SW480 (cell line): ENCODE results near the gene CSGALNACT2.
"Not testable (repeated sequence)": the region's sequence is repeated elsewhere in the genome, so short reads cannot be mapped to it uniquely, and the experiment has no call there.

Source experiments
- DNase-seq: peaks from one replicate; pipeline ENCODE4 v3.0.0-alpha.2; 2016; ENCODE audit warnings: low spot score

CSGALNACT2 gene

DNA sequence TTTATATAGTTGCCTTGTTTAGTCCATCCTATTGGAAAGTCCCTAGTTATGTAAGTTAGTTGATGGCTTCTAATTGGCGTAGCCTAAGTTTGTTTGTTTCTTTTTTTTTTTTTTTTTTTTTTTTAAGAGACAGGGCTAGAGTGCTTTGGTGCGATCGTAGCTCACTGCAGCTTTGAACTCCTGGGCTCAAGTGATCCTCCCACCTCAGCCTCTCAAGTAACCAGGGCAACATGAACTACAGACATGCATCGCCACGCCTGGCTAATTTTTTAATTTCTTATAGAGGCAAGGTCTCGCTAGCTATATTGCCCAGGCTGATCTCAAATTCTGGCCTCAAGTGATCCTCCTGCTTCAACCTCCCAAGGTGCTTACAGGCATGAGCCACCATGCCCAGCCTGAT lies 7.1 kb downstream of the CSGALNACT2 start:
- DNase-seq: no peak

DNA sequence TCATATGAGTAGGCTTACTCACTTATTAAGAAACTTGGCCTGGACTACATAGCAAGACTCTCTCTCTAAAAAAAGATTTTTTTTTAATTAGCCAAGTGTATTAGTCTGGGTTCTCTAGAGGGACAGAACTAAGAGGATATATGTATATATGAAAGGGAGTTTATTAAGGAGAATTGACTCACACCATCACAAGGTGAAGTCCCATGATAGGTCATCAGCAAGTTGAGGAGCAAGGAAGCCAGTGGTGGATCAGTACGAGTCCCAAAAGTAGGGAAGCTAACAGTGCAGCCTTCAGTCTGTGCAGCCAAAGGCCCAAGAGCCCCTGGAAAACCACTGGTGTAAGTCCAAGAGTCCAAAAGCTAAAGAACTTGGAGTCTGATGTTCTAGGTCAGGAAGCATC lies 7.7 kb downstream of the CSGALNACT2 start:
- DNase-seq: not testable (repeated sequence)

DNA sequence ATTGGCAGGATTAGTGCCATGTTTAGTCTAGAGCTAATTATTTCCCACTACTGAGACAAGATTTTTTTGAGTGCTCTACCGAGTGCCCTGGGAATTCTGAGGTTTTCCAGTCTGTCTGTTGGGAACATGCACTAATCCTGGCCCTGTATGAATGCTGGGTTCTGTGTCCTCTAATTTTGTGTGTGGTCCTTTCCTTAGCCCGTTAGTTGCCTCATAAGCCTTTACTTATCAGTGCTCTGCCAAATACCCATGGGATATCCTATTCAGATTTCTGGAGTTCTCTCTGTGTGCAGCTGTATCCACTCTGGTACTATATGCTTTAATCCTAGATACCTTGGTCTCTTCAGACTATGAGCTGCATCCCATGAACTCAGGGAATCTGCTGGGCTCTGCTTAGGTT lies 13.1 kb downstream of the CSGALNACT2 start:
- DNase-seq: no peak

DNA sequence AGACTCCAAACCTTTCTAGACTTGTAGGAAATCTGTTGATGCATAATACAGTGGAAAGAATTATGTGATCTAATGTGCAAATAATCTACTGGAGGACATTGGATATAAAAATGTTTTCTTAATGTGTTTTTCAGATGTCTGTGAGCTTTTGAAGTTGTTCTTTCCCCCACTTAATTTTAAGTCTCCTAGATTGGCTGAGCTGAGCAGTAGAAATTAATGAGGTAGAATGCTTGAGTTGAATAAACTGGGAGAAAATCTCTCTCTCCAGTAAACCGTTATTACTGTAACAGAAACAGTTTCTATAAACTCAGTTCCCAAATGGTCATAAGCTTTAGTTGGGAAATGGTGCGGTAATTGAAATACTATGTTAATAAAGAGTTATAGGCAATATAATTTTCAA lies 15.7 kb downstream of the CSGALNACT2 start:
- DNase-seq: no peak

DNA sequence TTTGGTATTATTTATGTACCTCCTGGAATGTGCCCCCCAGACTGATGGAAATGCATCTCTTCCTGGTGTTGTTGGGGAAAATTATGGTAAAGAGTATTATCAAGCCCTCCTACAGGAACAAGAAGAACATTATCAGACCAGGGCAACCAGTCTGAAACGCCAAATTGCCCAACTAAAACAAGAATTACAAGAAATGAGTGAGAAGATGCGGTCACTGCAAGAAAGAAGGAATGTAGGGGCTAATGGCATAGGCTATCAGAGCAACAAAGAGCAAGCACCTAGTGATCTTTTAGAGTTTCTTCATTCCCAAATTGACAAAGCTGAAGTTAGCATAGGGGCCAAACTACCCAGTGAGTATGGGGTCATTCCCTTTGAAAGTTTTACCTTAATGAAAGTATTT lies 17.0 kb downstream of the CSGALNACT2 start:
- no peak for DNase-seq

DNA sequence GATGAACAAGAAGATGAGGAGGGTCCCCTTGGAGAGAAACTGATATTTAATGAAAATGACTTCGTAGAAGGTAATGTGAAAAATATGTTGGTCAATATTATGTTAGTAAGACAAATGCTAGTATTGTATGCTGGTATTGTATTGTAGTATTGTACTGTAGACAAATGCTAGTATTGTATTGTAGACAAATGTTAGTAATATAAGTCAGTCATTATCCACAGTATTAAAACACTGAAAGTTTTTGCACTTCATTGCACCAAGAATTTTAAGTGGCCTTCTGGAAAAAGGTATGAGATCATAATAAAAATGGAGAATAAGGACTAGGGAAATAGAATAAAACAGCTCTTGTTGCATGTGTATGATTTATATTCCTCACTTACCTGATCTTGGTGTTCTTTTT lies 17.5 kb downstream of the CSGALNACT2 start:
- no peak for DNase-seq

DNA sequence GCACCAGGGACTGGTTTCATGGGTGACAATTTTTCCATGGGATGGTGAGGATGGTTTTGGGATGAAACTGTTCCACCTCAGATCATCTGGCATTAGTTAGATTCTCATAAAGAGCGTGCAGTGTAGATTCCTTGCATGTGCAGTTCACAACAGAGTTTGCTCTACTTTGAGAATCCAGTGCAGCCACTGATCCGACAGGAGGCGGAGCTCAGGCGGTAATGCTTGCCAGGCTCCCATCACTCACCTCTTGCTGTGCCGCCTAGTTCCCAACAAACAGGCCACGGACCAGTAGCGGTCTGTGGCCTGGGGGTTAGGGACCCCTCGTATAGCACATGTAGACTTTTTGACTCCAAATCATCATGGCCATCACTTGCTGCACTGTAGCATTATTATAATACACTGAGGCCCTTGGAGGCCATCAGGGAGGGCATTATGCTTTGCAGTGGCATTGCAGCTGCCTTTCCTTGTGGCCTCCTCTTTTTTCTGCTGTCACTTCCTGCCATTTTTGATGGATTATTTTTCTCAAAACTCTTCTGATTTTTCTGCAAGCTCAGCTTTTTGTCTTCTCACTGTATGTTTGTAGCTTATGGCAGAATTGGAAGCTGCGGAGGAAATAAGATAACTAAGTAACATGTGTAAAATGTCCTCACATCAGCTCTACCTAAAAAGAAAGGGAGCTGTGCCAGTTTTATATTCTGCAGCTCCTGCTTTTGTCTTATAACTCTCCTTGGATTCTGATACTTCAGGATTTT lies 18.5 kb downstream of the CSGALNACT2 start:
- no peak for DNase-seq

DNA sequence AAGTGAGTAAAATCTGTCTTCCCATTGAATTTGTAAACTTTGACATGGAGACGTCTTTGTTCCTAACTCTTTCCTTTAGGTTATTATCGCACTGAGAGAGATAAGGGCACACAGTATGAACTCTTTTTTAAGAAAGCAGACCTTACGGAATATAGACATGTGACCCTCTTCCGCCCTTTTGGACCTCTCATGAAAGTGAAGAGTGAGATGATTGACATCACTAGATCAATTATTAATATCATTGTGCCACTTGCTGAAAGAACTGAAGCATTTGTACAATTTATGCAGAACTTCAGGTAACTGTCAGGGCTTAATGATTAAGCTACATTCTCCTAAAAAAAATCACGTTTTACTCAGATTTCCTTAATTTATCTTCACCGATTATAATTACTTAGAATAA lies 20.4 kb downstream of the CSGALNACT2 start:
- no peak for DNase-seq

DNA sequence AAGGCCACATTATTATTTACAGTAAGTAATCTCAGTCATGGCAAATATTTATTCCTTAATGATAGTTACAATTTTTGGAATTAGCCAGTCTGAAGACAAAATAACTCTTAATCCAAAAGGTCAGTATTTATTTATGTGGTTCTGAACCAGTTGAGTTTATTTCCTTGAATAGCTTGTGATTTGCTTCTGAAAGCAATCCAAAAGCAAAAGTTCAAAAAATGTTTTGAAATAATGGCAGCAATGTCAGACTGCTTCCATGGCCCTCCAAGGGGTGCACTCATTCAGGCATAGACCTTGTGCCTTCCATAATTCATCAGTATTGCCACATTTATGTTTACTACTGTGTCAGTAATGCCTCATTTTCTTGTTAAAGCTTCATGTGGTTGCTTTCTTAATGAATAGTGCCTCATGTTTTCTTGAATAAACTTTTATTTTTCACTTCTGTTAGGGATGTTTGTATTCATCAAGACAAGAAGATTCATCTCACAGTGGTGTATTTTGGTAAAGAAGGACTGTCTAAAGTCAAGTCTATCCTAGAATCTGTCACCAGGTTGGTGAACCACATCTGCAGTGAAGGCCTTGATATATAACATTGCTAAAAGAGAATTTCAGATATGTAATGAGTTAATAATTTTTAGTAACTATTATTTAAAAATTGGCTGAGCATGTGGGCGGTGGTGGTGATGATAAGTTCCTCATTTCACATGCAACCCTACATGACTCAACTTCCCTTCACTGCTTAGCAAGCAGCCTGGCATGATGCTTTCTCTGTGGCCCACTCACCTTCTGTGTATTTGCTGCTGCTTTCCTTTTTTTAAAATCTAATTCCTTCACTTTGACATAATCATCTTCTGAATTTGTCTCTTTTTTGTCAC lies 22.0 kb downstream of the CSGALNACT2 start:
- no peak for DNase-seq

DNA sequence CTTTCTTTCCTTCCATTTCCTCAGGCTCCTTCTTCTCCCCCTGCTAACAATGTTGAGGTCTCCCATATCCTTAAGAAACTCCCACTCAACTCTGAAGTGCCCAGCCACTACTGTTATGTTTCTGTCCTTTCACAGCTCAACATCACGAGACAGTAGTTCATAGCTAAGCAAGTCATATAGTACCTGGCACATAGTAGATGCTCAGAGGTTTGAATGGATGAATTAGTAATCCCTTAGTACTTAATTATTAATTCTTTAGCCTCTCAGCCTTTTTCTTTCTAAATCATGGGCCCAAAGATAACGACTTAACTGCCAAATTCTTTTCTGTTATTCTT lies 22.6 kb downstream of the CSGALNACT2 start:
- DNase-seq: no peak

DNA sequence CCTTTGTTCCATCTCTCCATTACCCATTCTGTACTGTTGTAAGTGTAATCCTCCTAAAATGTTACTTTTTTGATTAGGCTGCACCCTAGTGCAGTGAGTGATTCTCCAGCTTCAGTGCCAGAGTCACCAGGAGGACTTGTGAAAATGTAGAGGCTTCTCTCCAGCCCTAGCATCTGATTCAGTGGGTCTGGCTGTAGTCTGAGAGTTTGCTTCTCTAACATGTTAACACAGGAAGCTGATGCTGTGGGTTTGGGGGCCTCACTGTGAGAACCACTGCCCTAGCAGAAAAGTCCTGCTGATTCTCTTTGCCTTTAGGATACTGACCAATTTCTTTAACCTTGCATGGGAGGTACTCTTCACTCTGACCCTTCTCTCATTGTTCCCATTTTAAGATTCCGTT lies 24.4 kb downstream of the CSGALNACT2 start:
- DNase-seq: no peak

DNA sequence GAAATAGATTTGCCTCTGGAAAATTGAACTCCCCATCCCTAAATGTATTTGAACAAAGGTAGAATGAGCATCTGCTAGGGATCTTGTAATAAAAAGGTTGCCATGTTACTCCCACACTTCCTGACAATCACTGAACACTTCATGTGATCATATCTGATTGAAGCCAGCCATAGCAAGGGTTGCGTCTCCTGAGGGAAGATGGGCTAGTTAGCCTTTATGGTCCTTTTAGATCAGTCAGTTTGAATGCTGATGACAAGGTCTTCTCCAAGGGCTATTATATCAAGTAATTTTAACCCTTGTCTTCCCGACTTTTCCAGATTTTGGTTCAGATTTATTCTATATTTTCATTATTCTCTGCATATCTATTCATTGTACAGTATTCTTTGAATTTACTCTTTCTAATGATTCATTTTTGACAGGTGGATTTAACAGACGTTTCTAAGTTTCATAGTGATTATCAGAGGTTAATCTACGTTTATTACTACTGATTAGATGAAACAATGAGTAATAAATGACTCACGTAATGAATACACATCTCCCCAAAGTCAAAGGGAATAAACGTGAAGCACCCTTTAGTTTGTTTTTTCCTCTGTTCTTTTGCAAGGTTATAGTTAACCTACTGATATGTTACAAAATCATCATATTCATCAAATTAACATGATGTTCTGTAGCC lies 28.1 kb downstream of the CSGALNACT2 start:
- no peak for DNase-seq

DNA sequence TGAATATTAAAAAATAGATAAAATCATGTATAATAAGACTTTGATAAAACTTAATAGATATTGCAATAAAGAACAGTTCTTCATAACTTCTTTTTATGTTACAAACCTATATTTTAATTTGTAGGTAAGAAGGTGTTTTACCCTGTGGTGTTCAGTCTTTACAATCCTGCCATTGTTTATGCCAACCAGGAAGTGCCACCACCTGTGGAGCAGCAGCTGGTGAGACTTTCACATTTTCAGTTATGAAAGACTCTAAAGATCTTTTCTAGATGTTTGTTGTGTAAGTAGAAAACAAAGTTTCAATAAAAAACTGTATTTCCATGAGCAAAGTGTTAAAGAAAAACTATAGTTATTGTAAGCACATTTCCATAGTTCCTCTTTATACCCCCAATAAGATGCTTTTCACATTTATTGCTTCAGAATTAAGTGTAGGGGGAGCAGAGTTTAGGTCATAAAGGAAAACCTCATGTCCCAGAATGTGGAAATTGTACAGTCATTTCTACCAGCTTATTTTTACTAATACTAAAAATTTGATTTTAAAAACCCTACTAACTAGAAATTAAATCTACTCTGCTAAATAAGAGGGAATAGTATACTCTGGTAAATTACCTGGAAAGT lies 28.7 kb downstream of the CSGALNACT2 start:
- DNase-seq: no peak

DNA sequence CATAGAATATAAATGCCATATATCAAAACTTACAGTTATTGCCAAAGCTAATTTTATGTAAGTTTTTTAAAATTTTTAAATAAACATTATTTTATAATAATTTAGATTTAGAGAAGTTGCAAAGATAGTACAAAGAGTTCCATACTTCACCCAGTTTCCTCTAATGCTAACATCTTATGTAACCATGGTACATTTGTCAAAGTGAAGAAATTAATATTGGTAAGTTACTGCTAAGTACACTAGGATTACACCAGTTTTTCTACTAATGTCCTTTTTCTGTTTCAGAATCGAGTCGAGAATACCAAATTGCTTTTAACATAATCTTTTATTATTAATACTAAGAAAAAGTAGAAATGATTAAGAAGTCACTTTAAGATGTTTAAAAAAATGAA lies 29.2 kb downstream of the CSGALNACT2 start:
- DNase-seq: no peak

DNA sequence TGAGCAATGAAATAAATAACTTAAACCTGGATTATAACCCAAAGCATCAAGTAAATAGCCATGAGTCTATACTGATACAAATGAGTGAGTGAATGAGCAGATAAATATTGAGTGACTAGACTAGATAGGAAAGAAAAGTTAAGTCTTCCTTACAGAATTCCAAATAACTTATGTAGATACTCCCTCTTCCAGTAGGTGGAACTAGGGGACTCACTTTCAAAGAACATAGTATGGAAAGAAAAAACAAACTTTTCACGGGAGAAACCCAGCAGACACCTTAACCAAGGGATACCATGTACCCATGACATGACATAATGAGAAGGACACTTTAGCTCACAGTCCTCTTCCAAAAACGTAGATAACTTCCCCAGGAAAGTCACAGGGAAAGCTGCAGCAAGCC lies 32.2 kb downstream of the CSGALNACT2 start:
- peak; percentile 14 for DNase-seq

DNA sequence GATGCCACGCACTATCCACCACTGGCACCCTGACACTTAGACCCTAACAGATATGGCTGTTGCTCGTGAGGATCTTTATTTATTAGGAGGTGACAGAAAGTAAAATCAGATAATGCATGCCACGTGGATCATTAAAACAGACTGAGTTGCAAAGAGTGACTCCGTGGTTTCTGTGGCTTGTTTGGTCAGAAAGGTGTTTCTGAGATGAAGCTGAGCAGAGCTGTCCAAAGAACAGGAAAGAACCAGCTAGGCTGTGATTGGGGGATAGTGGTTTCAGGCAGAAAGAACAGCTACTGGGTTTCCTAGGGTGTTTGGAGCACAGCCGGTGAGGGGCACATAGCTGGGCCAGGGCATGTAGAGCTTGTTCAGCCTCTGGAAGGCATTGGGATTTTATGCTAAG lies 34.4 kb downstream of the CSGALNACT2 start:
- no peak for DNase-seq

DNA sequence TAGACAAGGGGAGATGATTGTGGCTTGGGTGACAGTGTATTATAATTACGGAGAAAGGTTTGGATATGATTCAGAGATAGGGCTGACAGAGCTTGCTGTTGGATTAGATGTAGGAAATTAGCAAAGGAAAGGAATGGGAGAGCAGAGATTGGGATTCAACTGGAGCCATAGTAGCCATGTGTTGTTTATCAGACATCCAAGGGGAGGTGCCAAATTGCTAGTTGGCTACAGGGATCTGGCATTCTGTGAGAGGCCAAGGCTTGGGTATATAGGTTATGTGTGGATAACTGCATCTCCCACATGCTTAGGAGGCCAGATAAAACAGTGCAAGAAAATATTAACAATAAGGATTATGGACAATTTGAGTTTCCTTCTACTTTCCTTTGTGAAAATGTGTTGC lies 34.9 kb downstream of the CSGALNACT2 start:
- no peak for DNase-seq

DNA sequence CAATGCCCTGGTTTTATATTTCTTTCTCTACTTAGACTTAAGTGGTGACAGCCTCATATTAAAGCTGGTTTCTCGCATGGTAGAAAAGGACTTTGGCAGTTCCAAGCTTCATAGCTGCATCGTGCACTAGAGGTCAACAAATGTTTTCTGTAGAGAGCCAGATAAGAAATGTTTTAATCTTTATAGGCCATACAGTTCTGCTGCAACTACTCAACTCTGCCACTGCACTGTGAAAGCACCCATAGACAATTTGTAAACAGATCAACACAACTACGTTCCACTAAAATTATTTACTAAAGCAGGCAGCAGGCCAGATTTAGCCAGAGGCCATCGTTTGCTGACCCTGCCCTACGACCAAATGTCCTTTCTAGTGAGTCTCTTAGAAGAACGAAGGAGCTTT lies 36.7 kb downstream of the CSGALNACT2 start:
- no peak for DNase-seq

DNA sequence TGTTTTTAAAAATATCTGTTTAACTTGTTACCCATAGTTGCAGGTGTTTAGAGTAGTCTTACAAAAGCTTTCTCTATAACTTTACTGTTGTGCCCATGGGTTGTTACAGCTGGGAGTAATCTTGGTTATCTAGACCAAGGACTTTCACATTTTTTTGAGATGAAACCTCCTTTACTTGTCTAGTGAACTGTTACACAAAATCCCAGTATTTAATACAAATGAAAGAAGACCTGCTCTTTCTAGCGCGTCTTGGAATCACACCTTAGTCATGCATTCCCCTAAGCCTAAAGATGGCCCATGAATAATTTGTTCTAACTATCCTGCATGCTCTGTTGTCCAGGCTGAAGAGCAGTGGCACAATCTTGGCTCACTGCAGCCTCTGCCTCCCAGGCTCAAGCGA lies 38.0 kb downstream of the CSGALNACT2 start:
- no peak for DNase-seq

DNA sequence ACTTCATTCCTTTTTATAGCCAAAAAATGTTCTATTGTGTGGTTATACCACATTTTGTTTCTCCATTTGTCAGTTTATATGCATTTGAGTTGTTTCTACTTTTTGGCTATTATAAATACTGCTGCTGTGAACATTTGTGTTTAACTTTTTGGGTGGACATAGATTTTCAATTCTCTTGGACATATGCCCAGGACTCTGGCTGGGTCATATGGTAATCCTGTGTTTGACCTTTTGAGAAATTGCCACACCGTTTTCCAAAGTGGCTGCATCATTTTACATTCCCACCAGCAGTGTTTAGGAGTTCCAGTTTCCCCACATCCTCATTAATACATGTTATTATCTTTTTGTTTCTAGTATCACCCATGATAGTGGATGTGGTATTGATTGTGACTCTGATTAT lies 39.4 kb downstream of the CSGALNACT2 start:
- DNase-seq: no peak

DNA sequence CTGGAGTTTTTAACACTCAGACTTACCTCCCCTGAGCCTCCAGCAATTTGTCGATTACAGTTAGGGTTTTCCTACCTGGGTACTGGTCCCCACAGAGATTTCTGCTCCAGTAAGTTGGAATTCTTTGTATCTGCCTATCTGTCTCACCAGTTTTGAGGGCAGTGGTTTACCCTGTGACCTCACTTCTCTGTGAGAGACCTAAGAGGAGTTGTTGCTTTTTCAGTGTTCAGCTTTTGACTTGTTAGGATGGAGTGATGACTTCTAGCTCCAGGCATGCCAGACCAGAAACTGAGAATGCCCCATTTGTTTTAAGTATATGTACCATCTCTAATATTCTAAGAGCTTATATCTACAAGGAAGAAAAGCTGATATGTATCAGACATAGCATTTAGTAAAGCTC lies 42.9 kb downstream of the CSGALNACT2 start:
- DNase-seq: no peak

DNA sequence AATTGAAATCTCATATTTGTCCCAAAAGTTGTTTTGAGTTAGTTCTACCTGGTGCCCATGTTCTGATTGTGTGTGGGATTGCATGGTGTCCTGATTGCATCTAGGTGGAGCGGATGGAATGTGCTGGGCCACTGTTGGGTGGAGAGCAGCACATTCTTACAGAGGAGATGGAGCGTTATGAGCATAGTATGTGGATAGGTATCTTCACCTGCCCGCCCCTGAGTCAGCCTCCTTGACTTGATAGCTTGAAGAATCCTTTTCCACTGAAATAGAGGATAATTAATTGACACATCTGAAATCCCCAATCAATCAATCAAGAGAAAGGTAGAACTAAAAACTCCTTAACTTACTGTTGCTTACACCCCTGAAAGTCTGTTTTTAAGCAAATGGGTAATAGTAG lies 45.5 kb downstream of the CSGALNACT2 start:
- not testable (repeated sequence) for DNase-seq

DNA sequence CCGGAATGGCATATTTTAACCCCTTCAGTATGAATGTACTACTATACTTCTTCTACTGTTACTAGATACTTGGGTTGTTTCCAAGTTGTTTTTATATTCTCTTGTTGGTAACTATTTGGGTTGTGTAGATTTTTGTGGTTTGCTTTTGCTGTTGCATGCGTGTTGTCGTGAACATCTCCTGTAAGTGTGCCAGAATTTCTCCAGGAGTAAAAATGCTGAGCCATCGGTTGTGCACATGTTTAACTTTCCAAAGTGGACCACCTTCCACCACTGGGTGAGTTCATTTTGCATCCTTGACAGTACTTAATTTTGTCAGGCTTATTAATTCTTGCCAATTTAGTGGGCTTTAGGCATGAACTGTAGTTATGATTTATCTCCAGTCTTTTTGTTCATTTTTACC lies 47.9 kb downstream of the CSGALNACT2 start:
- DNase-seq: no peak
